Fibroblast of mammary gland (primary cell): ENCODE results near the gene GCSAML.

ENCODE experiments used
- DNase-seq: peaks from one replicate; pipeline ENCODE4 v3.0.0-alpha.2; 2010; ENCODE audit warnings: low read depth
- H3K4me3 ChIP-seq: 2 replicates; pipeline ENCODE4 v1.5.1; 2011; ENCODE audit warnings: low read depth, mild to moderate bottlenecking, low read length, moderate library complexity; ENCODE audit not compliant: control insufficient read depth
- CTCF ChIP-seq: conservative IDR thresholded peaks from 2 replicates; pipeline ENCODE4 v1.5.1; 2011; ENCODE audit warnings: low read depth, low read length, inconsistent platforms; ENCODE audit not compliant: control insufficient read depth, insufficient read depth

The GCSAML gene

GRCh38 chr1:247561711-247562110, 12.8 kb downstream of the GCSAML start:
- DNase-seq = no peak
- TF ChIP-seq CTCF = no peak
- no peak overlapping the region for H3K4me3 ChIP-seq

GRCh38 chr1:247562198-247562597, 13.3 kb downstream of the GCSAML start:
- H3K4me3 ChIP-seq = no peak overlapping the region
- no peak for DNase-seq

GRCh38 chr1:247574236-247574635, 25.3 kb downstream of the GCSAML start:
- H3K4me3 ChIP-seq = no peak overlapping the region
- TF ChIP-seq CTCF = no peak
- DNase-seq = no peak

More at GRCh38 chr1:247562198-247562597, 13.3 kb downstream of the GCSAML start:
- TF ChIP-seq CTCF = no peak

DNA sequence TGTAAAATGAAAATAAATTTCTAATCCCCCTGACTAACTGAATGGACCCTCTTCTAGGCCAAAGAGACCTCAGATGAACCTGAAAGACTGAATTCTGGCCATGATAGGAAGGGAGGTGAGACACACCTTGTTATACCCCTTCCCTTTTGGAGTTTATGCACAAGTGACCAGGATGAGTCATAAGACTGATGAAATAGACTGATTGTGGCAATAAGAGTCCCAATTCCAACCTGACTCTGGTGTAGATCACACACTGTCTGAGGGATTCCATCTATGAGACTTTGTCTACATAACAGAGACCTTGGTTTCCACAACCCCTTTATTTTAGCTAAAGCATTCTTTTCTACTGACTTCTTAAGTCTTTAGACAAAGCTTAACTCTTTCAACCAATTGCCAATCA, 25.7 kb downstream of the GCSAML start:
- TF ChIP-seq CTCF = no peak
- no peak for DNase-seq
- no peak overlapping the region for H3K4me3 ChIP-seq

- no peak overlapping the region for H3K4me3 ChIP-seq
- peak; percentile 1 for DNase-seq
- TF ChIP-seq CTCF = peak; percentile 24
These were observed 27.6 kb downstream of the GCSAML start for GRCh38 chr1:247576514-247576913.

DNA sequence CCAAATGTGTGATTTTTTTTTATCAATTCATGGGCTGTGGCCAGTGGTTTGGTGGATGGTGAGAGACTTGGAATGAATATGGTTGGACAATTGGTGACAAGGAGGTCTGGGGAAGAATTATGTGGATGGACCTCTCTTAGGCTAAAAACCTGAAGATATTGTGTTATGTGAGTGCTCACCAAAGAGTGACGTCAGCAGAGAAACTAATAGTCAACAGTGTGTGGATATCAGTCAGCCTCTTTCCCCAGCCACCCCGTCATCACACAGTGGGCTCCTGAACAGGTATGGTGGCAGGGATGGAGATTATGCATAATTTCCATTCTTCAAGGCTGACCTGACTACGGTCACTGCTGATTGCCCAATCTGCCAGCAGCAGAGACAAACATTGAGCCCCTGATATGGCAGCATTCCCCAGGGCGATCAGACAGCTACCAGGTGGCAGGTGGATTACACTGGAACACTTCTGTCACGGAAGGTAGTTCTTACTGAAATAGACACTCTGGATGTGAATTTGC, 30.1 kb downstream of the GCSAML start:
- TF ChIP-seq CTCF = no peak
- no peak for DNase-seq
- H3K4me3 ChIP-seq = no peak overlapping the region

DNA sequence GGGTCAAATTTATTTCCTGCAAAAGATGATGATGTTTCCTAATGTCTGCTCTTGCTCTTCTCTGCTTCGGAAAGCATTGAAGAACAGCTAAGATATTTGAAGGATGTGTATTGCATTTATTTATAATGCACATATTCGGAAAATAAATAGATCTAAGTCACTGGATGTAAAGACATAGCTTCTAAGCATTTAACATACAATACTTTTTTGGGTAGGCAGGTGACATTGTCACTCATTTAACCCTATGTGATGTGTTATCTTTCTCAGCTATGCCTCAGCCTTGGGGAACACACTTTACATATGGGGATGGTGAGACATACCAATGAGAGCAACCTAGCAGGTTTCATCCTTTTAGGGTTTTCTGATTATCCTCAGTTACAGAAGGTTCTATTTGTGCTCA, 39.1 kb downstream of the GCSAML start, which contains the start of gene OR2G2:
OR2G2 (plus strand) TSS at position 301 of the 400 bp plus-strand sequence; CDS start at position 301, 0 bp downstream.
- no peak for DNase-seq
- TF ChIP-seq CTCF = no peak
- H3K4me3 ChIP-seq = no peak within 1 kb of the TSS
